GM12875 (cell line): Measurements from ENCODE around the gene ZBTB38.

ENCODE experiments used
- H3K4me3 ChIP-seq: one replicate; pipeline ENCODE4 v1.5.1; 2011; ENCODE audit warnings: low read depth, low read length, control low read depth
- CTCF ChIP-seq: IDR thresholded peaks from 2 replicates; pipeline ENCODE4 v1.5.1; 2011; ENCODE audit warnings: low read depth, mild to moderate bottlenecking, control low read depth, inconsistent platforms, low read length, moderate library complexity, borderline replicate concordance; ENCODE audit not compliant: insufficient read depth

Gene ZBTB38

DNA sequence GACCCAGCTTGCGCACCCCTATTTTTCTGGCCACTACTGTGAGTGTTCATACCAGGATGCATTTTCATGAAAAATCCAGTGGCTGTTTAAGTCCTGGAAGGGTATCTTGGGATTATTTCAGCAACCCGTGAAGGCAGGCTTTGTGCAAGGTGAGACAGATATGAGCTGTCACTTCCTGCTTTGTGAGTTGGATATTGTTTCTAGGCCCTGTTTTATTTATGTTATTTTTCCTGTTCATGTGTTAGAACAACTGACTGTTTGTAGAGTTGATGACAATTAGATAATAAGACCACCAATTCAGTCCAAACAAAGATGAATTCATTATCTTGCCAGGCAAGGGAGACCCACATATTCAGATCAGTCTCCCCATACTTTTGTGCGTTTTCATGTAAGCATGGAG, 42.5 kb downstream of the ZBTB38 start:
- no peak for TF ChIP-seq CTCF
- H3K4me3 ChIP-seq: no peak overlapping the region

GRCh38 chr3:141411251-141411771, 43.0 kb downstream of the ZBTB38 start:
- no peak for TF ChIP-seq CTCF
- no peak overlapping the region for H3K4me3 ChIP-seq

DNA sequence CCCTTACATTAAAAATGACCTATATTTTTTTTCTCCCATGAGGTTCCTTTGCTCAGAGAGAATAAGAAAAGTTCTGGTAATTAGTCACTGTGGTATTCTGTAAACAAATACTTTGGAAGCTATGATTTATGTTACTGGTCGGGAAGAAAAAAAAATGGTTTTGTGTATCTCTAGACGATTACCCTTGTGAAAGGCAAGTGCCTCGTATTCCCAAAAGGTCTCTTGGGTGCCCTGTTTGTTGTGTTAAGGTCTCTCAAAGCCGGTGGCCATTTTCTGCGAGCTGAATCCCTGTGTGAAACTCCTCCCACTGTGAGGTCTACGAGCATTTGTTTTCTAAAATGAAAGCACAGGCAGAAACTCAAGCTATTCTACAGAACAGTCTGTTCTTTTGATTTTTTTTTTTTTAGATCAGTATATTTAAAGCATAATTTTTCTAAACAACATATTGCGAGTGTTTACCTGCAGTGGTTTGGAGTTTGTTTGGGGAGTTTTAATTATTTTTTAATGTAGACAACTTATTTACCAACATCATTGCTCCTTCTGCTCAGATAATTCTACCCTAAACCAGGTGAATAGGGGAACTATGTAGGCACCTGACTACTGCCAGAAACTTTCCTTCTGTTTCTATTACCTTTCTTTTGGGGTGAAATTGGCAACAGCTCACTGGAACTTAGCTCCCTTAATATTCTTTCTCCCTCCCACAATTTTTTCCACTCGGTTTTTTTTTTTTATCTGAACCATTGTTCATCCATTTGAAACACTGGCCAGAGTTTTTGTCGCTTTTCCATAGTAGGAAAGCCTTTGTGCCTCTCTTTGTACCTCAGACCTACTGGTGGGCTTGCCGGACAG, 44.0 kb downstream of the ZBTB38 start:
- no peak for TF ChIP-seq CTCF
- no peak overlapping the region for H3K4me3 ChIP-seq

- H3K4me3 ChIP-seq: no peak overlapping the region
- no peak for TF ChIP-seq CTCF
Observed at GRCh38 chr3:141412936-141413354, 44.6 kb downstream of the ZBTB38 start.

DNA sequence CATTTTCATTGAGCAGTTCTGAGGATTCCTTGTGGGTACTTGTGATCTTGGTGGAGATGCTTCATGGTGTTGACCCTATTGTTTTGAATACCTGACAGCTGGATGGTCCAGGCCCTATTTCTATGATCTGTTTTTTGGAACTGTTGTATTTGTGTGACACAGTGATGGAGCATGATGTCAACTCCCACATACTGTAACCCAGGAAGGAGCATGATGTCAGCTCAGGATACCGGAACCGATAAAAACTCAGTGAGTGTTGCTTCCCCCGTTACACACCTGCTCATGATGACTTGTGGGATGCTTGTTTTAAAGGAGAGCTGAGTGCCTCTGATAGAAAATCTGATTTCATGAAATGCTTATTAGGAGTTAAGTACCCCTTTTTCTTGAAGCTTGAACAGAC, 45.1 kb downstream of the ZBTB38 start:
- H3K4me3 ChIP-seq: no peak overlapping the region
- no peak for TF ChIP-seq CTCF

DNA sequence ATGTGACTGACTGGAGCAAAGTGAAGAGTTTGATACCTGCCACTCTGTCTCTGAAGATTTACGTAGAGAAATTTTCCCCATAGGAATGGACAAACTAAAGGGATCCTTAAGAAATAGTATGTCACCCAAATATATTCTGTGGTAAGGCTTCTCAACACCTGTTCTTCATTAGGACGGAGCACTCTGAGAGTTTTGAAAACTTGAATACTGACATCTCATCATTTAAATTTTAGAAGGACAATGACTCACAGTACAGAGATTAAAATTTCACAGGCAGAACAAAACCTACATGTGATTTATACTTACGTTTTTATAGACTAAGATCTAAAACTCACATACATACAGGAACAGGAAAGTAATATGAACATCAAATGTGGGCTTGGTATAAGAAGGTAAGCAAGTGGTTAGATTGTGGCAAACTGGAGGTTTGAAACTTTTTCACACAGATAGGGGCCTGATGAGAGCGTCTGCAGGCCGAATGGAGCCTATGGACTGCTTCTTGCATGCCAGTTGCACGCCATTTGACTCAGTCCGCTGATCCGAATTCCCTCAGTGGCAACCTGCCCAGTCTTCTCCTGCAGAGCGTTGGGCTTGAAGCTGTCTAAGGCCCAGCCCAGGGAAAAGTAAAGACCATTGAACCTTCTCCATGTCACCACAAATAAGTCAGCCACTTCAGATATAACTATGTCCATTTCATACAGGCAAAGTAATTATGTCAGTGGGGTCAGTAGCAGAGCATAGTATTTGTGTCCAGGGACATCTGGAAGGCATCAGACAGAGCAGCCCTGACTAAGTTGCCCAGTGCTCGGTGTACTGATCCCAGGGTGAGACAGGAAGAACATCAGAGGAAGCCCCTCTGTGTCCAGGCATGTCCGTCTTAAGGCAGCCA, 45.7 kb downstream of the ZBTB38 start:
- H3K4me3 ChIP-seq: no peak overlapping the region
- TF ChIP-seq CTCF: no peak
